ENCODE data around the gene STAG1.

STAG1 gene

DNA sequence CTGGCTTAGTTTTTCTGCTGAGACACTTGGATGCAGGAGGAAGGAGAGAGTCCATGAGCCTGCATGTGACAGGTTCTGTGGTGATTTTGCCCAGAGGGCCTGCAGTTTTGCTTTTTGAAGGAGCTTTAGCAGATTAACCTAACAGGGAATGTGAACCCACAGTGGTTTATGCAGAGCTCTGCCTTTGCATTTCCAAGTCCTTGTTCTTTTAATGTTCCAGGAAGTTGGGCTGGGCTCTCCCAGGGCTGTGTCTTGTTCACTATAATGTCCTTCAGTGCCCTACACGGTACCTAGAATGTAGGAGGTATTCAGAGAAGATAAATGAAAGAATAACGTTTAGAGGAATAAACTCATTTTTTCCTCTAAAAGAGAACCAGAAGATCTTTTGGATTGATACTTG is 451.7 kb downstream of the STAG1 start:
- DNase-seq, result no peak

DNA sequence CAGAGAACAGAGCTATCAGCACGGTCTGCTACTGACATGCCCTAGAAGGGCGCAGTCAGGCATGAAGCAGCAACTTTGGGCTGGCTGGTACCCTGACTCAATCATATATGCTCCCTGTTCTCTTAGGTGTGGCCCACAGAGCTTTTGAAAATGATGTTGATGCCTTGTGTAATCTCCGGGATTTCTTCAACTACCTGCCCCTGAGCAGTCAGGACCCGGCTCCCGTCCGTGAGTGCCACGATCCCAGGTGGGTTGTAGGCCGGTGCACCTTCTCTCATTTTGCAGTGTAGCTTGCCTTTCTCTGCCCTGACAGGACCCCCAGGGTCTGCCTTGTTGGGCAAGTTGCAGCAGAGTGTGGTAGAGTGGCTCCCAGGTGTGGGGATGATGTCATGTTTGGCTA is 454.4 kb downstream of the STAG1 start:
- no peak for DNase-seq

DNA sequence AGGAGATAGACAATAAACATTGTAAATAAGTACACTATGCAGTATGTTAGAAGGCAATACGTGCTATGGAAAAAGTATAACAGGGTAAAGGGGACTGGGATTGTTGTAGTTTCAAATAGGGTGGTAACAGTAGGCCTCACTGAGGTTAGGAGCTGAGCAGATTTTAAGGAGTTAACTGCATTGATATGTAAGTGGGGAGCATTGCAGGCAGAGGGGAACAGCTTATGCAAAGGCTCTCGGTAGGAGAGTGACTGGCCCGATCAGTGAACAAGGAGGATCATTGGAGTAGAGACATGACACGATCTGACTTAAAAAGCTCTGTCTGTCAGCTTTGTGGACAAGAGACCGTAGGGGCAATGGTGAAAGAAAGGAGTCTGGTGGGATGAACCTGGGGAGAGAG is 455.2 kb downstream of the STAG1 start:
- no peak for DNase-seq

- DNase-seq, result no peak
Observed at GRCh38 chr3:136294176-136294575, 458.0 kb downstream of the STAG1 start.

DNA sequence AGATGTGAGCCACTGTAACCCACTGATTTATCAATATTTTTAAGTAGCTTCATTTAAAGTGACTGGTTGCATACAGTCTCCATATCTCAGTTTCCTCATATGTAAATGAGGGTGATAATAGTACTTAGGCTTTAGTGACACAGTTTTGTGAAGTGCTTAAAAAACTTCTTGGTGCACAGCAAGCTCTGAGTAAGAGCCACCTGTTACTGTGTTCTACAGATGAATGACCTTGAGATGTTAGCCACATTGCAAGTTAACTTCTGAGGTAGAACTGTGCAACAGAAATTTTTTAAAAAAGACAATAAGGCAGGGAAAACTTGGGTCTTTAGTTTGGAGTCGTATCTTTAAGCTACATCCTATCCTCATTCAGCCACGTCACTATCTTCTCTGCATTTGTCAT is 458.9 kb downstream of the STAG1 start:
- no peak for DNase-seq

DNA sequence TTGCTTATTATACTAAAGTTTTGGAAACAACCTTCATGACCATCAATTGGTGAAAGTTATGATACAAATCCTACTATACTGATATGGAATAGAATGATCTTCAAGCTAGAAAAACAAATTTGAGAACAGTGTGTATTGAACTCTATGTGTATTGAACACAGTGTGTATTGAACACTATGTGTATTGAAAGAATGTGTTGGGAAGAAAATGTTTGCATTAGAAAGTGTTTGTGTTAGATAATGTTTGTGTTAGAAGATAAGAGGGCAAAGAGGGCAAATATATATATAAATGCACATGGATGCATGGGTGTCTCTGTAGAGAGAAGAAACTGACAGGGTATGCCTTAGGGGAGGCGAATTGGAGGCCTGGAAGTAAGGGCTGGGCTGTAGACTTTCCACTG is 459.7 kb downstream of the STAG1 start:
- DNase-seq, result no peak

GRCh38 chr3:136291302-136291701 is 460.9 kb downstream of the STAG1 start:
- no peak for DNase-seq
